Measurements from ENCODE around the gene POFUT1. TPM values are rescaled to one million over a fixed set of nuclear protein-coding genes. Genes with fewer than 3 reads are reported as not detected.

The POFUT1 gene
- polyA plus RNA-seq, 1 donor (not counting 4 experiments of a cell fraction or from before 2014, with no cell fraction given) = 25.1 TPM

DNA sequence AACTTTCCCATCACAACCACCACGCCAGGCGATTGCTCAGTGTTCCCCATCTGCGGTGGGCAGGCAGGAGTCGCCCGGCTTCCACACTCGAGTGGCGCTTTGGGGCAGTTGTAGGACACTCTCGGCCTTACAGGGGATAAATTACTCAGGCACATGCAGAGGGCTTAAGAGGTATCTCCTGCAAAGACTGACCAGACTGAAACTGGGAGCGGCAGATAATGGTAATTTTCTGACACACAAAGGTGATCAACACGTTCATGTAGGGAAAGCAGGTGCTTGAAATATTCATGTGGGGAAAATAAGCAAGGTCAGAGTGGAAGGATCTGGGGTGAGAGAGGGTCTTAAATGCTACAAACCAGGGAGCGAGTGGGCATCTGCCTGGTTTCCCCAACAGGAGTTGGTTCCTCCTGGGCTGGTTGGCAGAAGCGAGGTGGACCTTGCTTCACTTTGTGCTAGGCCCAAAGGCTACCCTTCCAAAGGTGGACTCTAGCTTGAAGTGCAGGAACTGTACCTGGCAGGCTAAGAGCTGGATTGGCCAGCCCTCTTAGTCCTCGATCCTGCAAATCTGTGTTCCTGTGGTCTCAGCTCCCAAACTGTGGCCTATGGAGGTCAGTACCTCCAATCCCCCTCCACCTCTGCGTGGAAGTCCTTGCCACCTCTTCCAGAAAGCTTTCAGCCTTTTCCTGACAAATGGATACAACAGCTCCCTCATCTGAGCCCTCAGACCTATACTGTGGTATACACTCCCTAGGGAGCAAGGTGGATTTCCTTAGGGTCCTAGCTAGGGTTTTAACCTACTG lies 16.9 kb upstream of the POFUT1 start:
- Histone ChIP-seq H4K20me1 (ENCODE audit: control insufficient read depth, extremely low read depth, insufficient read depth, low read length) (peaks cover 5% of the 10 kb centered on the region), H3K9me3 (ENCODE audit: control insufficient read depth, low read depth, low read length) (no peaks in the 10 kb centered on the region), H3K36me3 (ENCODE audit: control insufficient read depth in 2 of 2, extremely low read depth in 1 of 2, insufficient read depth in 2 of 2, low read length in 2 of 2) (peaks cover 8 to 14% of the 10 kb centered on the region in 2 experiments), H3K9ac (ENCODE audit: control insufficient read depth, extremely low read depth, insufficient read depth, low read length) (no peak overlapping the region), H3K4me1 (ENCODE audit: control insufficient read depth, extremely low read depth, insufficient read depth, low read length) (peaks cover 3% of the 10 kb centered on the region), H3K4me3 (ENCODE audit: control insufficient read depth in 2 of 3, extremely low read depth in 1 of 3, insufficient read depth in 2 of 3, low read depth in 1 of 3, low read length in 3 of 3) (no peak overlapping the region), H3K4me2 (ENCODE audit: control insufficient read depth, extremely low read depth, insufficient read depth, low read depth, low read length) (peak overlapping the region; percentile 58), H3K27me3 (ENCODE audit: control insufficient read depth, extremely low read depth, insufficient read depth, low read length) (no peaks in the 10 kb centered on the region), H3K27ac (ENCODE audit: control insufficient read depth, insufficient read depth, low read length) (no peak overlapping the region), H3K9me1 (ENCODE audit: control insufficient read depth, extremely low read depth, insufficient read depth, low read length) (no peaks in the 10 kb centered on the region), H2AFZ (ENCODE audit: control insufficient read depth, low read length) (no peak overlapping the region), H3K79me2 (ENCODE audit: control insufficient read depth, insufficient read depth, low read length) (no peaks in the 10 kb centered on the region)
- DNase-seq (ENCODE audit: low read depth, low spot score) (no peak), FAIRE-seq (no peak)
- TF ChIP-seq EZH2 (IDR thresholded peaks at IDR 0.05; ENCODE audit: low read length) = no peak
- TF ChIP-seq, protein P1, sequence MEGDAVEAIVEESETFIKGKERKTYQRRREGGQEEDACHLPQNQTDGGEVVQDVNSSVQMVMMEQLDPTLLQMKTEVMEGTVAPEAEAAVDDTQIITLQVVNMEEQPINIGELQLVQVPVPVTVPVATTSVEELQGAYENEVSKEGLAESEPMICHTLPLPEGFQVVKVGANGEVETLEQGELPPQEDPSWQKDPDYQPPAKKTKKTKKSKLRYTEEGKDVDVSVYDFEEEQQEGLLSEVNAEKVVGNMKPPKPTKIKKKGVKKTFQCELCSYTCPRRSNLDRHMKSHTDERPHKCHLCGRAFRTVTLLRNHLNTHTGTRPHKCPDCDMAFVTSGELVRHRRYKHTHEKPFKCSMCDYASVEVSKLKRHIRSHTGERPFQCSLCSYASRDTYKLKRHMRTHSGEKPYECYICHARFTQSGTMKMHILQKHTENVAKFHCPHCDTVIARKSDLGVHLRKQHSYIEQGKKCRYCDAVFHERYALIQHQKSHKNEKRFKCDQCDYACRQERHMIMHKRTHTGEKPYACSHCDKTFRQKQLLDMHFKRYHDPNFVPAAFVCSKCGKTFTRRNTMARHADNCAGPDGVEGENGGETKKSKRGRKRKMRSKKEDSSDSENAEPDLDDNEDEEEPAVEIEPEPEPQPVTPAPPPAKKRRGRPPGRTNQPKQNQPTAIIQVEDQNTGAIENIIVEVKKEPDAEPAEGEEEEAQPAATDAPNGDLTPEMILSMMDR (optimal IDR thresholded peaks at IDR 0.05 in 1 of 3, IDR thresholded peaks at IDR 0.05 in 1 of 3, conservative IDR thresholded peaks at IDR 0.05 in 1 of 3; ENCODE audit: extremely low read depth in 1 of 3, insufficient read depth in 2 of 3, low read length in 3 of 3) = no peak
- dilution Hi-C loops (cut with MboI; ENCODE audit: extremely low pct_ligation_motif_present, low sequenced_read_pairs) = no loop called here

DNA sequence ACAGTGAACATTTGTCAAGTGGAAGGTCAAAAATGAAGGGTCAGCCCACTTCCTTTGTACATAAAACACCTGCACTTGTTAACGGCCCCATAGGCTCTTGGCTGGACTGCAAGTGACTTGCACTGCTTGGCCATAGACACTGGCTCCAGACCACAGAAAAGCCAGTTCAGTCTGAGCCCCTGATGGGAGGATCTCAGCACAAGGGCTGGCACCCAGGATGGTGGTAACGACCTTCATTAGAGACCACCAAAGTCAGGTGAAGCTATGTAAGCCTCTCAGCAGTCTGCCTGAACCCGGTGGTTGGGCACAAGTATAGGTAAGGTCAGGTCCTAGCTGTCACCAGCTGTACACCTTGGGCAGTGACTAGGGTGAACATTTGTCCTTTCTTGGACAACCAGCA lies 16.3 kb upstream of the POFUT1 start:
- Histone ChIP-seq H3K4me1 (ENCODE audit: control insufficient read depth, extremely low read depth, insufficient read depth, low read length) (peaks cover 3% of the 10 kb centered on the region), H4K20me1 (ENCODE audit: control insufficient read depth, extremely low read depth, insufficient read depth, low read length) (peaks cover 6% of the 10 kb centered on the region), H3K27ac (ENCODE audit: control insufficient read depth, insufficient read depth, low read length) (no peak overlapping the region), H3K27me3 (ENCODE audit: control insufficient read depth, extremely low read depth, insufficient read depth, low read length) (no peaks in the 10 kb centered on the region), H3K79me2 (ENCODE audit: control insufficient read depth, insufficient read depth, low read length) (no peaks in the 10 kb centered on the region), H3K36me3 (ENCODE audit: control insufficient read depth in 2 of 2, extremely low read depth in 1 of 2, insufficient read depth in 2 of 2, low read length in 2 of 2) (peaks cover 11 to 19% of the 10 kb centered on the region in 2 experiments), H3K4me2 (ENCODE audit: control insufficient read depth, extremely low read depth, insufficient read depth, low read depth, low read length) (no peak overlapping the region), H3K9me1 (ENCODE audit: control insufficient read depth, extremely low read depth, insufficient read depth, low read length) (no peaks in the 10 kb centered on the region), H3K4me3 (ENCODE audit: control insufficient read depth in 2 of 3, extremely low read depth in 1 of 3, insufficient read depth in 2 of 3, low read depth in 1 of 3, low read length in 3 of 3) (no peak overlapping the region), H2AFZ (ENCODE audit: control insufficient read depth, low read length) (no peak overlapping the region), H3K9me3 (ENCODE audit: control insufficient read depth, low read depth, low read length) (no peaks in the 10 kb centered on the region), H3K9ac (ENCODE audit: control insufficient read depth, extremely low read depth, insufficient read depth, low read length) (no peak overlapping the region)
- no peak for TF ChIP-seq EZH2 (IDR thresholded peaks at IDR 0.05; ENCODE audit: low read length)
- TF ChIP-seq, protein P1 (optimal IDR thresholded peaks at IDR 0.05 in 1 of 3, IDR thresholded peaks at IDR 0.05 in 1 of 3, conservative IDR thresholded peaks at IDR 0.05 in 1 of 3; ENCODE audit: extremely low read depth in 1 of 3, insufficient read depth in 2 of 3, low read length in 3 of 3) = no peak
- DNase-seq (ENCODE audit: low read depth, low spot score) (no peak), FAIRE-seq (no peak)
- dilution Hi-C loops (cut with MboI; ENCODE audit: extremely low pct_ligation_motif_present, low sequenced_read_pairs) = no loop called here
